Mammary epithelial cell (primary cell): Measurements from ENCODE around the gene CSTPP1.

ENCODE experiments used
- EZH2 ChIP-seq: IDR thresholded peaks from 2 replicates; pipeline ENCODE4 v1.6.1; 2012; ENCODE audit warnings: low read length, inconsistent platforms, borderline replicate concordance
- TF ChIP-seq, protein P1 (sequence below), 2 donors: IDR thresholded peaks in 1 of 2; conservative IDR thresholded peaks in 1 of 2; 2 replicates each; pipeline ENCODE4 v1.5.1; 2011 to 2012; ENCODE audit warnings: inconsistent platforms in 2 of 2, low read length in 2 of 2, mild to moderate bottlenecking in 2 of 2, control low read depth in 1 of 2, low read depth in 1 of 2; ENCODE audit not compliant: insufficient read depth in 1 of 2; ENCODE audit errors: extremely low read depth in 1 of 2

DNA sequence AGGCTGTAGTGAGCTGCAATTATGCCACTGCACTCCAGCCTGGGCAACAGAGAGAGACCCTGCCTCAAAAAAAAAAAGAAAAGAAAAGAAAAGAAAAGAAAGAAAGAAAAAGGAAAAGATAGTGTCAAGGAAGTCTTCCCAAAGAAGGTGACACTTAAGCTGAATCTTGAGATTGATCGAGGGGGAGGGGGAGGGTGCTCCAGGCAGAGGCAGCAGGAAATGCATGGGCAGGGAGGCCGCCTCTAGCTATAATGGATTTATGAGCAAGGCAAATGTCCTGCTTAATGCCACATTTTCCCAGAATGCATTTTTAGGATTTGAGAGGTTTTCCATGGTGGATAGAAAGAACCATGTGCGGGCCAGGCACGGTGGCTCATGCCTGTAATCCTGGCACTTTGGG lies 264.5 kb downstream of the CSTPP1 start:
- TF ChIP-seq EZH2 = no peak
- TF ChIP-seq, protein P1, sequence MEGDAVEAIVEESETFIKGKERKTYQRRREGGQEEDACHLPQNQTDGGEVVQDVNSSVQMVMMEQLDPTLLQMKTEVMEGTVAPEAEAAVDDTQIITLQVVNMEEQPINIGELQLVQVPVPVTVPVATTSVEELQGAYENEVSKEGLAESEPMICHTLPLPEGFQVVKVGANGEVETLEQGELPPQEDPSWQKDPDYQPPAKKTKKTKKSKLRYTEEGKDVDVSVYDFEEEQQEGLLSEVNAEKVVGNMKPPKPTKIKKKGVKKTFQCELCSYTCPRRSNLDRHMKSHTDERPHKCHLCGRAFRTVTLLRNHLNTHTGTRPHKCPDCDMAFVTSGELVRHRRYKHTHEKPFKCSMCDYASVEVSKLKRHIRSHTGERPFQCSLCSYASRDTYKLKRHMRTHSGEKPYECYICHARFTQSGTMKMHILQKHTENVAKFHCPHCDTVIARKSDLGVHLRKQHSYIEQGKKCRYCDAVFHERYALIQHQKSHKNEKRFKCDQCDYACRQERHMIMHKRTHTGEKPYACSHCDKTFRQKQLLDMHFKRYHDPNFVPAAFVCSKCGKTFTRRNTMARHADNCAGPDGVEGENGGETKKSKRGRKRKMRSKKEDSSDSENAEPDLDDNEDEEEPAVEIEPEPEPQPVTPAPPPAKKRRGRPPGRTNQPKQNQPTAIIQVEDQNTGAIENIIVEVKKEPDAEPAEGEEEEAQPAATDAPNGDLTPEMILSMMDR (conservative IDR thresholded peaks at IDR 0.05 in 1 of 2, IDR thresholded peaks at IDR 0.05 in 1 of 2; ENCODE audit: extremely low read depth in 1 of 2, insufficient read depth in 1 of 2, low read depth in 1 of 2, low read length in 2 of 2) = no peak
